WTC11 (cell line): ENCODE results near the gene FAF1. TPM values are rescaled to one million over a fixed set of nuclear protein-coding genes. Genes with fewer than 3 reads are reported as not detected.

Experiments used
- ATAC-seq: fragments of 200-7000 bp; cut with Tn5 transposase; 2 replicates; pipeline ENCODE4 v1.10.0; 2021; ENCODE audit warnings: mild to moderate bottlenecking, moderate library complexity
- CTCF ChIA-PET: fragments of 300-600 bp; sonication (Branson Sonifier 250); formaldehyde crosslinking; loops from one replicate; lab custom pipeline; 2021; ENCODE audit warnings: antibody characterized with exemption; lab: Charles Lee
- POLR2A ChIA-PET: fragments of 350-600 bp; sonication (Branson Sonifier 250); formaldehyde crosslinking; loops from one replicate; lab custom pipeline; 2021; ENCODE audit warnings: antibody characterized with exemption; lab: Charles Lee
- DNase-seq: peaks from one replicate; pipeline ENCODE4 v3.0.0; 2021; ENCODE audit warnings: low spot score
- H3K27ac Mint-ChIP-seq: 2 replicates; pipeline ENCODE4 v1.8.0; 2021; ENCODE audit warnings: mixed read lengths
- H3K27me3 Mint-ChIP-seq: 2 replicates; pipeline ENCODE4 v1.8.0; 2021; ENCODE audit warnings: low read depth, mild to moderate bottlenecking, moderate library complexity, mixed read lengths
- H3K36me3 Mint-ChIP-seq: 2 replicates; pipeline ENCODE4 v1.8.0; 2021; ENCODE audit warnings: mixed read lengths
- H3K4me1 Mint-ChIP-seq: 2 replicates; pipeline ENCODE4 v1.8.0; 2022; ENCODE audit warnings: mixed read lengths
- H3K4me3 Mint-ChIP-seq: 2 replicates; pipeline ENCODE4 v1.8.0; 2021; ENCODE audit warnings: mild to moderate bottlenecking, moderate library complexity, mixed read lengths
- H3K9me3 Mint-ChIP-seq: 2 replicates; pipeline ENCODE4 v1.8.0; 2021; ENCODE audit warnings: mixed read lengths
- CREM ChIP-seq: sonication (generic); formaldehyde crosslinking; IDR thresholded peaks from 2 replicates; pipeline ENCODE4 v1.8.1; 2022; ENCODE audit warnings: mild to moderate bottlenecking, missing genetic modification reagents, moderate library complexity
- EMX1 ChIP-seq: fragments of 250-450 bp; sonication (Bioruptor Pico); IDR thresholded peaks from 2 replicates; pipeline ENCODE4 v1.8.0; 2021; ENCODE audit warnings: mild to moderate bottlenecking
- ETV6 ChIP-seq: sonication (generic); formaldehyde crosslinking; IDR thresholded peaks from 2 replicates; pipeline ENCODE4 v1.8.1; 2022; ENCODE audit warnings: mild to moderate bottlenecking, missing genetic modification reagents
- GABPB1 ChIP-seq: sonication (generic); formaldehyde crosslinking; IDR thresholded peaks from 2 replicates; pipeline ENCODE4 v1.8.1; 2023; ENCODE audit warnings: mild to moderate bottlenecking, missing genetic modification reagents
- GTF2I ChIP-seq: fragments of 250-450 bp; sonication (Bioruptor Pico); conservative IDR thresholded peaks from 2 replicates; pipeline ENCODE4 v1.4.0; 2021; ENCODE audit warnings: mild to moderate bottlenecking
- HMGA2 ChIP-seq: fragments of 250-450 bp; sonication (Bioruptor Pico); IDR thresholded peaks from 2 replicates; pipeline ENCODE4 v1.4.0; 2021; ENCODE audit warnings: mild to moderate bottlenecking, moderate library complexity
- MLX ChIP-seq: sonication (generic); formaldehyde crosslinking; IDR thresholded peaks from 2 replicates; pipeline ENCODE4 v1.8.1; 2023; ENCODE audit warnings: mild to moderate bottlenecking, missing genetic modification reagents, moderate library complexity
- MYBL2 ChIP-seq: sonication (generic); formaldehyde crosslinking; IDR thresholded peaks from 2 replicates; pipeline ENCODE4 v1.8.1; 2023; ENCODE audit warnings: mild to moderate bottlenecking, moderate library complexity, missing genetic modification reagents
- NFATC4 ChIP-seq: fragments of 250-450 bp; sonication (Bioruptor Pico); IDR thresholded peaks from 2 replicates; pipeline ENCODE4 v1.9.0; 2021; ENCODE audit warnings: mild to moderate bottlenecking
- NFYB ChIP-seq: sonication (generic); formaldehyde crosslinking; conservative IDR thresholded peaks from 2 replicates; pipeline ENCODE4 v1.8.0; 2022; ENCODE audit warnings: low read depth, missing genetic modification reagents
- NR1H2 ChIP-seq: sonication (generic); formaldehyde crosslinking; IDR thresholded peaks from 2 replicates; pipeline ENCODE4 v1.9.0; 2021; ENCODE audit warnings: mild to moderate bottlenecking, moderate library complexity, missing genetic modification reagents
- NR2C2 ChIP-seq: sonication (generic); formaldehyde crosslinking; IDR thresholded peaks from 2 replicates; pipeline ENCODE4 v1.8.0; 2022; ENCODE audit warnings: mild to moderate bottlenecking, missing genetic modification reagents
- SMAD4 ChIP-seq: sonication (generic); formaldehyde crosslinking; IDR thresholded peaks from 2 replicates; pipeline ENCODE4 v1.8.0; 2022; ENCODE audit warnings: mild to moderate bottlenecking, missing genetic modification reagents
- TEAD1 ChIP-seq: sonication (generic); formaldehyde crosslinking; IDR thresholded peaks from 2 replicates; pipeline ENCODE4 v1.8.0; 2022; ENCODE audit warnings: mild to moderate bottlenecking, missing genetic modification reagents
- TP53 ChIP-seq: sonication (generic); formaldehyde crosslinking; IDR thresholded peaks from 2 replicates; pipeline ENCODE4 v1.8.1; 2023; ENCODE audit warnings: mild to moderate bottlenecking, missing genetic modification reagents
- ZBTB21 ChIP-seq: sonication (generic); formaldehyde crosslinking; IDR thresholded peaks from 2 replicates; pipeline ENCODE4 v1.8.1; 2023; ENCODE audit warnings: mild to moderate bottlenecking, missing genetic modification reagents, borderline replicate concordance
- ZMAT4 ChIP-seq: fragments of 250-450 bp; sonication (Bioruptor Pico); IDR thresholded peaks from 2 replicates; pipeline ENCODE4 v1.9.0; 2021; ENCODE audit warnings: mild to moderate bottlenecking
- ZNF138 ChIP-seq: sonication (generic); formaldehyde crosslinking; conservative IDR thresholded peaks from 2 replicates; pipeline ENCODE4 v1.8.1; 2022; ENCODE audit warnings: mild to moderate bottlenecking, moderate library complexity, missing genetic modification reagents
- ZNF263 ChIP-seq: sonication (generic); formaldehyde crosslinking; IDR thresholded peaks from 2 replicates; pipeline ENCODE4 v1.8.1; 2022; ENCODE audit warnings: low read depth, mild to moderate bottlenecking, moderate library complexity, missing genetic modification reagents
- total RNA-seq: library from RNA; stranded (reverse); gene quantifications from 3 replicates; pipeline ENCODE4 v1.2.3, GENCODE V29; 2021
- TF ChIP-seq, protein P1 (sequence below): sonication (generic); formaldehyde crosslinking; conservative IDR thresholded peaks from 2 replicates; pipeline ENCODE4 v1.8.1; 2023; ENCODE audit warnings: mild to moderate bottlenecking, low read depth, missing genetic modification reagents, moderate library complexity
- TF ChIP-seq, protein P2 (sequence below): sonication (generic); formaldehyde crosslinking; IDR thresholded peaks from 2 replicates; pipeline ENCODE4 v1.8.1; 2022; ENCODE audit warnings: mild to moderate bottlenecking, moderate library complexity, missing genetic modification reagents
- TF ChIP-seq, protein P3 (sequence below): sonication (generic); formaldehyde crosslinking; IDR thresholded peaks from 2 replicates; pipeline ENCODE4 v1.8.0; 2022; ENCODE audit warnings: mild to moderate bottlenecking, missing genetic modification reagents

FAF1 gene
- total RNA-seq, 1 experiment from 2014 or later, result 53.5 TPM

GRCh38 chr1:50645139-50645538, 314.9 kb downstream of the FAF1 start (continued):
- TF ChIP-seq TEAD1 (CRISPR knock-in tag), result no peak
- TF ChIP-seq, protein P1, sequence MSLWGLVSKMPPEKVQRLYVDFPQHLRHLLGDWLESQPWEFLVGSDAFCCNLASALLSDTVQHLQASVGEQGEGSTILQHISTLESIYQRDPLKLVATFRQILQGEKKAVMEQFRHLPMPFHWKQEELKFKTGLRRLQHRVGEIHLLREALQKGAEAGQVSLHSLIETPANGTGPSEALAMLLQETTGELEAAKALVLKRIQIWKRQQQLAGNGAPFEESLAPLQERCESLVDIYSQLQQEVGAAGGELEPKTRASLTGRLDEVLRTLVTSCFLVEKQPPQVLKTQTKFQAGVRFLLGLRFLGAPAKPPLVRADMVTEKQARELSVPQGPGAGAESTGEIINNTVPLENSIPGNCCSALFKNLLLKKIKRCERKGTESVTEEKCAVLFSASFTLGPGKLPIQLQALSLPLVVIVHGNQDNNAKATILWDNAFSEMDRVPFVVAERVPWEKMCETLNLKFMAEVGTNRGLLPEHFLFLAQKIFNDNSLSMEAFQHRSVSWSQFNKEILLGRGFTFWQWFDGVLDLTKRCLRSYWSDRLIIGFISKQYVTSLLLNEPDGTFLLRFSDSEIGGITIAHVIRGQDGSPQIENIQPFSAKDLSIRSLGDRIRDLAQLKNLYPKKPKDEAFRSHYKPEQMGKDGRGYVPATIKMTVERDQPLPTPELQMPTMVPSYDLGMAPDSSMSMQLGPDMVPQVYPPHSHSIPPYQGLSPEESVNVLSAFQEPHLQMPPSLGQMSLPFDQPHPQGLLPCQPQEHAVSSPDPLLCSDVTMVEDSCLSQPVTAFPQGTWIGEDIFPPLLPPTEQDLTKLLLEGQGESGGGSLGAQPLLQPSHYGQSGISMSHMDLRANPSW (CRISPR knock-in tag), result no peak
- TF ChIP-seq NR1H2, result no peak
- TF ChIP-seq, protein P2, sequence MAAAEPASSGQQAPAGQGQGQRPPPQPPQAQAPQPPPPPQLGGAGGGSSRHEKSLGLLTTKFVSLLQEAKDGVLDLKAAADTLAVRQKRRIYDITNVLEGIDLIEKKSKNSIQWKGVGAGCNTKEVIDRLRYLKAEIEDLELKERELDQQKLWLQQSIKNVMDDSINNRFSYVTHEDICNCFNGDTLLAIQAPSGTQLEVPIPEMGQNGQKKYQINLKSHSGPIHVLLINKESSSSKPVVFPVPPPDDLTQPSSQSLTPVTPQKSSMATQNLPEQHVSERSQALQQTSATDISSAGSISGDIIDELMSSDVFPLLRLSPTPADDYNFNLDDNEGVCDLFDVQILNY (CRISPR knock-in tag), result no peak
- no peak for TF ChIP-seq CREM (CRISPR knock-in tag)
- TF ChIP-seq SMAD4 (CRISPR knock-in tag), result no peak
- no peak for TF ChIP-seq ZNF138 (CRISPR knock-in tag)
- TF ChIP-seq MYBL2 (CRISPR knock-in tag), result no peak
- TF ChIP-seq NFYB (CRISPR knock-in tag), result no peak
- no peak for TF ChIP-seq EMX1 (CRISPR knock-in tag)
- TF ChIP-seq GTF2I, result no peak
- no peak for TF ChIP-seq MLX
- no peak for TF ChIP-seq ZMAT4 (CRISPR knock-in tag)

GRCh38 chr1:50644447-50645105, 315.5 kb downstream of the FAF1 start:
- Mint-ChIP-seq H3K27ac (peak overlapping the region; percentile 67), H3K36me3 (no peaks in the 10 kb centered on the region), H3K4me1 (peaks cover 19% of the 10 kb centered on the region), H3K9me3 (no peaks in the 10 kb centered on the region), H3K27me3 (no peaks in the 10 kb centered on the region), H3K4me3 (no peak overlapping the region)
- ATAC-seq (no peak; the same call in 1 of the 2 replicates), DNase-seq (no peak)
- CTCF ChIA-PET, result no interaction called here
- TF ChIP-seq, protein P3, sequence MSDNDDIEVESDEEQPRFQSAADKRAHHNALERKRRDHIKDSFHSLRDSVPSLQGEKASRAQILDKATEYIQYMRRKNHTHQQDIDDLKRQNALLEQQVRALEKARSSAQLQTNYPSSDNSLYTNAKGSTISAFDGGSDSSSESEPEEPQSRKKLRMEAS (CRISPR knock-in tag), result no peak
- no peak for TF ChIP-seq TP53 (CRISPR knock-in tag)
- TF ChIP-seq ETV6, result no peak
- no peak for TF ChIP-seq NR2C2 (CRISPR knock-in tag)
- TF ChIP-seq NFATC4, result no peak
- no peak for TF ChIP-seq ZNF263 (CRISPR knock-in tag)
- TF ChIP-seq ZBTB21, result no peak
- no peak for TF ChIP-seq ZMAT4 (CRISPR knock-in tag)
- TF ChIP-seq GABPB1 (CRISPR knock-in tag), result no peak
- no peak for TF ChIP-seq HMGA2 (CRISPR knock-in tag)
- POLR2A ChIA-PET, result interaction anchor here (1.0 kb wide), 1 partner anchor 19 kb away, joined by 3 read pairs; no protein-coding TSS in a partner anchor
